ENCODE data around the gene TRPV4. TPM values are rescaled to one million over a fixed set of nuclear protein-coding genes. Genes with fewer than 3 reads are reported as not detected.

TRPV4 gene
- total and polyA plus RNA-seq, 2 donors (not counting 3 experiments of a cell fraction or from before 2014, with no cell fraction given), result 8.8 to 22.3 TPM

DNA sequence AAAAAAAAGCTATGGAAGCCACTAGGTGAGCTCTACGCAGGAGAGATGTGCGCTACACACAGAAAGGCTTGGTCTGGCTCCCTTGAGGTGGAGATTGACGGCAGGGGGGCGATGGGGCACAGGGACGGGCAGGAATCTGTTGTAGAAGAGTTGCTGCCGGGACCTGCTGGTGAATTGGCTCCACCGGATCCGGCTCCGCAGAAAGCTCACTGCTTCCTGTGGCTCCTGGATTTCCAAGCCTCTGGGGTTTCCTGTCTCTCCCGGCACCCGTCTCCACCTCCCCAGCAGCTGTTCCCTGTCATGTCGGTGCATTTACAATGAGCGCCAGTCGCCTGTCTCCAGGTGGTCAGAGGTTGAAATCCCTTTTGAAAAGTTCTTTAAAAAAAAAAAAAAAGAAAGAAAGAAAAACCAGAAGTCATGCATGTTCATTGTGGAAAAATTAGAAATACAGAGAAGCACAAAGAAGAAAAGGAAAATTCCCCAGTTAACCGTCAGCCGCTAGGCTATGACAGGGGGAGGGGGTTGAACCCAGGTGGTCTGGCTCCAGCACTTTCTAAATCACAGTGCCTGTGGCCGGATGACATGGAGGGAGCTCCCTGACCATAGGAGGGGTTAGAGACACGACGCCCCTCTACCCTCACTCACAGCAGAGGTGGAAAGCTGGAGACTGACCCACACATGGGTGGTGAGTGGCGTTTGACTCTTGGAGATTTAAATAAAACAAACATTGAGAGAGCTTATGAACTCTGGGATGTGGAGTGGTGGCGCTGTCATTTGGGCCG, 98.8 kb downstream of the TRPV4 start:
- no peak overlapping the region for H2AFZ ChIP-seq (ENCODE audit: low read depth, low read length)
- no peaks in the 10 kb centered on the region for H3K79me2 ChIP-seq (ENCODE audit: control insufficient read depth, insufficient read depth, low read length)
- H3K4me2 ChIP-seq (ENCODE audit: insufficient read depth, low read length), result no peak overlapping the region
- H3K27ac ChIP-seq (ENCODE audit: insufficient read depth, low read depth, low read length), result no peak overlapping the region
- POLR2A ChIA-PET, result interaction anchor here (0.6 kb wide), 1 partner anchor 12 kb away, joined by 5 read pairs; no protein-coding TSS in a partner anchor
- H3K27me3 ChIP-seq (ENCODE audit: control insufficient read depth in 2 of 2, insufficient read depth in 2 of 2, low read length in 2 of 2), result no peaks in the 10 kb centered on the region
- CTCF ChIA-PET, result interaction anchor here (0.6 to 1.2 kb wide), 5 partner anchors 9 to 306 kb away, joined by 3 to 4 read pairs (median 3); no protein-coding TSS in a partner anchor
- dilution Hi-C loops (cut with MboI; ENCODE audit: extremely low pct_ligation_motif_present, low sequenced_read_pairs) (no loop called here), intact Hi-C loops (cut with micrococcal nuclease) (no loop called here)
- H3K4me3 ChIP-seq (replicated peaks in 1 of 3; ENCODE audit: insufficient read depth in 1 of 3, low read depth in 1 of 3, low read length in 3 of 3), result no peak overlapping the region
- H3K4me1 ChIP-seq (ENCODE audit: control insufficient read depth, extremely low read depth, insufficient read depth, low read length), result peaks cover 3% of the 10 kb centered on the region
- TF ChIP-seq EZH2 (IDR thresholded peaks at IDR 0.05; ENCODE audit: borderline replicate concordance, low read depth, low read length, severe bottlenecking) (no peak), POLR2AphosphoS5 (IDR thresholded peaks at IDR 0.05; ENCODE audit: insufficient read depth, low read depth, low read length) (no peak), JUN (IDR thresholded peaks at IDR 0.05; ENCODE audit: borderline replicate concordance, insufficient read depth, insufficient read length, low read depth) (no peak), FOS (IDR thresholded peaks at IDR 0.05; ENCODE audit: borderline replicate concordance, insufficient read depth, low read length) (no peak), GATA2 (IDR thresholded peaks at IDR 0.05; ENCODE audit: insufficient read depth, insufficient read length, low read depth, low read length) (no peak), POLR2A (IDR thresholded peaks at IDR 0.05; ENCODE audit: low read depth, low read length) (no peak), MYC (IDR thresholded peaks at IDR 0.05; ENCODE audit: low read depth, low read length) (no peak)
- TF ChIP-seq, protein P1, sequence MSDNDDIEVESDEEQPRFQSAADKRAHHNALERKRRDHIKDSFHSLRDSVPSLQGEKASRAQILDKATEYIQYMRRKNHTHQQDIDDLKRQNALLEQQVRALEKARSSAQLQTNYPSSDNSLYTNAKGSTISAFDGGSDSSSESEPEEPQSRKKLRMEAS (IDR thresholded peaks at IDR 0.05; ENCODE audit: insufficient read depth, insufficient read length), result no peak
- TF ChIP-seq, protein P2, sequence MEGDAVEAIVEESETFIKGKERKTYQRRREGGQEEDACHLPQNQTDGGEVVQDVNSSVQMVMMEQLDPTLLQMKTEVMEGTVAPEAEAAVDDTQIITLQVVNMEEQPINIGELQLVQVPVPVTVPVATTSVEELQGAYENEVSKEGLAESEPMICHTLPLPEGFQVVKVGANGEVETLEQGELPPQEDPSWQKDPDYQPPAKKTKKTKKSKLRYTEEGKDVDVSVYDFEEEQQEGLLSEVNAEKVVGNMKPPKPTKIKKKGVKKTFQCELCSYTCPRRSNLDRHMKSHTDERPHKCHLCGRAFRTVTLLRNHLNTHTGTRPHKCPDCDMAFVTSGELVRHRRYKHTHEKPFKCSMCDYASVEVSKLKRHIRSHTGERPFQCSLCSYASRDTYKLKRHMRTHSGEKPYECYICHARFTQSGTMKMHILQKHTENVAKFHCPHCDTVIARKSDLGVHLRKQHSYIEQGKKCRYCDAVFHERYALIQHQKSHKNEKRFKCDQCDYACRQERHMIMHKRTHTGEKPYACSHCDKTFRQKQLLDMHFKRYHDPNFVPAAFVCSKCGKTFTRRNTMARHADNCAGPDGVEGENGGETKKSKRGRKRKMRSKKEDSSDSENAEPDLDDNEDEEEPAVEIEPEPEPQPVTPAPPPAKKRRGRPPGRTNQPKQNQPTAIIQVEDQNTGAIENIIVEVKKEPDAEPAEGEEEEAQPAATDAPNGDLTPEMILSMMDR (IDR thresholded peaks at IDR 0.05; ENCODE audit: extremely low read depth in 1 of 2, insufficient read depth in 1 of 2, low read depth in 1 of 2, low read length in 2 of 2), result no peak
- no peak overlapping the region for H3K9ac ChIP-seq (replicated peaks; ENCODE audit: extremely low read depth, insufficient read depth, low read length)
- H3K9me1 ChIP-seq (replicated peaks; ENCODE audit: control insufficient read depth, extremely low read depth, insufficient read depth, low read length), result no peaks in the 10 kb centered on the region
- H3K36me3 ChIP-seq (ENCODE audit: control insufficient read depth in 2 of 2, extremely low read depth in 1 of 2, insufficient read depth in 2 of 2, low read length in 2 of 2), result no peaks in the 10 kb centered on the region
- no peaks in the 10 kb centered on the region for H3K9me3 ChIP-seq (replicated peaks; ENCODE audit: control insufficient read depth, insufficient read depth, low read length)
- H4K20me1 ChIP-seq (replicated peaks; ENCODE audit: control insufficient read depth, extremely low read depth, insufficient read depth, low read length), result no peaks in the 10 kb centered on the region
- DNase-seq (ENCODE audit: low read depth, low spot score), result no peak
- no peak for FAIRE-seq
- BruUV-seq (replicated peaks), result no TSS peak

Small RNA genes lying within 50 kb of the gene (microRNA-seq; reads per million reads assigned to microRNA genes)
- gene MIR4497 (ENCODE audit: borderline number of aligned reads, borderline replicate concordance), result not detected

Small RNA genes lying within 50 kb of the gene (small RNA-seq; reads per million reads assigned to genes)
- gene MIR4497 (ENCODE audit: insufficient read depth, insufficient read length, low read depth, low replicate concordance), result not detected
- not detected for gene RN7SL441P (ENCODE audit: insufficient read depth, insufficient read length, low read depth, low replicate concordance)

Other genes with a start within 250 kb of the TRPV4 start
- gene FAM222A, start 119.6 kb downstream of the TRPV4 start, total RNA-seq, result 0.69 and 1.7 TPM in 2 replicates
- 0.62 and 0.76 TPM in 2 replicates for gene FAM222A, start 119.6 kb downstream of the TRPV4 start, polyA plus RNA-seq
- 46.6 and 48.0 TPM in 2 replicates for gene GLTP, start 47.1 kb upstream of the TRPV4 start, total RNA-seq
- gene GLTP, start 47.1 kb upstream of the TRPV4 start, polyA plus RNA-seq, result 20.1 and 21.5 TPM in 2 replicates
- gene TCHP, start 66.9 kb upstream of the TRPV4 start, total RNA-seq, result 24.3 and 26.0 TPM in 2 replicates
- 9.4 and 12.9 TPM in 2 replicates for gene TCHP, start 66.9 kb upstream of the TRPV4 start, polyA plus RNA-seq
- 67.7 and 77.2 TPM in 2 replicates for gene GIT2, start 163.0 kb upstream of the TRPV4 start, total RNA-seq
- 32.5 and 37.3 TPM in 2 replicates for gene GIT2, start 163.0 kb upstream of the TRPV4 start, polyA plus RNA-seq
- gene ANKRD13A, start 166.0 kb upstream of the TRPV4 start, total RNA-seq, result 36.2 and 37.0 TPM in 2 replicates
- gene ANKRD13A, start 166.0 kb upstream of the TRPV4 start, polyA plus RNA-seq, result 43.9 and 49.8 TPM in 2 replicates
- gene C12orf76, start 215.1 kb upstream of the TRPV4 start, total RNA-seq, result 11.9 and 13.4 TPM in 2 replicates
- 12.9 and 17.1 TPM in 2 replicates for gene C12orf76, start 215.1 kb upstream of the TRPV4 start, polyA plus RNA-seq

All from endothelial cell of umbilical vein (primary cell).